GM23248 (cell line): ENCODE measurements around the gene FRMD6.

Experiments used
- EZH2 ChIP-seq: fragments of 200-600 bp; sonication (generic); IDR thresholded peaks from 2 replicates; pipeline ENCODE4 v1.6.1; 2018; ENCODE audit warnings: antibody characterized with exemption, mild to moderate bottlenecking; ENCODE audit not compliant: insufficient read depth, poor library complexity, severe bottlenecking
- EZH2phosphoT487 ChIP-seq: fragments of 200-600 bp; sonication (generic); IDR thresholded peaks from 2 replicates; pipeline ENCODE4 v1.6.1; 2018; ENCODE audit warnings: antibody characterized with exemption, moderate library complexity, mild to moderate bottlenecking, low read depth; ENCODE audit not compliant: insufficient read depth

GRCh38 chr14:51724650-51725049, 72.9 kb downstream of the FRMD6 start:
- TF ChIP-seq EZH2phosphoT487: no peak
- no peak for TF ChIP-seq EZH2
